Aorta (tissue), 5 donors: ENCODE results near the gene KIAA0753. TPM values are rescaled to one million over a fixed set of nuclear protein-coding genes. Genes with fewer than 3 reads are reported as not detected.
"Not testable (repeated sequence)": the region's sequence is repeated elsewhere in the genome, so short reads cannot be mapped to it uniquely, and the experiment has no call there.

Experiments used
- ATAC-seq: fragments of 200-7000 bp; cut with Tn5 transposase; one replicate; pipeline ENCODE4 v1.9.1; 2022; ENCODE audit warnings: moderate library complexity; ENCODE audit not compliant: low FRiP score
- DNase-seq, 2 donors: peaks; one replicate each; pipeline ENCODE4 v3.0.0-alpha.2; 2020
- H3K27ac ChIP-seq, 2 donors: one replicate each; pipeline ENCODE4 v1.5.1; 2013; ENCODE audit warnings: low read length in 2 of 2, mild to moderate bottlenecking in 2 of 2, moderate library complexity in 2 of 2, control low read depth in 1 of 2, inconsistent platforms in 1 of 2, low read depth in 1 of 2
- H3K27me3 ChIP-seq, 2 donors: one replicate each; pipeline ENCODE4 v1.6.1; 2013; ENCODE audit warnings: control low read depth in 1 of 2, low read length in 1 of 2, mild to moderate bottlenecking in 1 of 2, moderate library complexity in 1 of 2; ENCODE audit not compliant: insufficient read depth in 2 of 2, control insufficient read depth in 1 of 2
- H3K36me3 ChIP-seq, 2 donors: one replicate each; pipeline ENCODE4 v1.6.1; 2013; ENCODE audit warnings: control low read depth in 1 of 2, low read length in 1 of 2, mild to moderate bottlenecking in 1 of 2; ENCODE audit not compliant: insufficient read depth in 2 of 2, control insufficient read depth in 1 of 2
- H3K4me1 ChIP-seq, 2 donors: one replicate each; pipeline ENCODE4 v1.6.1; 2013; ENCODE audit warnings: low read length in 2 of 2, control low read depth in 1 of 2, mild to moderate bottlenecking in 1 of 2, moderate library complexity in 1 of 2; ENCODE audit not compliant: insufficient read depth in 2 of 2, control insufficient read depth in 1 of 2
- H3K4me3 ChIP-seq, 2 donors: one replicate each; pipeline ENCODE4 v1.5.1; 2013; ENCODE audit warnings: low read length in 2 of 2, control low read depth in 1 of 2, mild to moderate bottlenecking in 1 of 2
- H3K9me3 ChIP-seq: one replicate; pipeline ENCODE4 v1.6.1; 2013; ENCODE audit warnings: mild to moderate bottlenecking, low read length; ENCODE audit not compliant: control insufficient read depth
- WGBS, 2 donors: extraction: QIAGEN DNeasy Blood & Tissue Kit; methylation state at CpG; one replicate each; pipeline ENCODE4 v1.1.7; 2013; 5-methylcytosine and 5-hydroxymethylcytosine counted together
- intact Hi-C, 2 donors: fragments of 100-400 bp; cut with DNase I; formaldehyde crosslinking; loops; one replicate each; pipeline versions ENCODE4 v1.14.2 to v1.15.0; 2022
- polyA plus RNA-seq, 2 donors: library from polyadenylated mRNA; stranded (reverse); fragments of 200-250 nt; gene quantifications; one replicate each; pipeline ENCODE4 v1.2.3, GENCODE V29; 2013
- total RNA-seq, 2 donors: library from RNA; stranded (reverse); fragmentation: NEBNext Ultra II Directional; extraction: Animal tissue kit (Norgen Biotek cat#: 25700); gene quantifications; one replicate each; pipeline ENCODE4 v1.2.1, GENCODE V29; 2021
- donor health status: healthy with polysubstance abuse.
- donor health status: Bipolar disorder and iron deficiency.
- donor health status: DM: no; HTN: no; CAD: no.
- donor health status: DM: no; HTN: no; CAD: no.
- donor health status: DM: yes; HTN: yes; CAD: no.

The KIAA0753 gene
- total and polyA plus RNA-seq, 4 donors, result 2.5 to 20.2 (median 10.3) TPM

DNA sequence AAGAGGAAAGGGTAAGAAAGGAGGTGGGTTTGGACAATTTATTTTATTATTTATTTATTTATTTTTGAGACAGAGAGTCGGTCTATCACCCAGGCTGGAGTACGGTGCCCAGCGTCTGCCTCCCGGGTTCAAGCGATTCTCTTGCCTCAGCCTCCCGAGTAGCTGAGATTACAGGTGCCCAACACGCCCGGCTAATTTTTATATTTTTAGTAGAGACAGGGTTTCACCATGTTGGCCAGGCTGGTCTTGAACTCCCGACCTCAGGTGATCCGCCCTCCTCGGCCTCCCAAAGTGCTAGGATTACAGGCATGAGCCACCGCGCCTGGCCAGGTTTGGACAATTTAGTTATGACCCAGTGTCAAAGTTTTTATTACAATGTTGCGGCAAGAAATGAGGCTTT, 22.7 kb upstream of the KIAA0753 start:
- intact Hi-C loops, result loop anchor here (10.0 kb wide), 2 partner anchors 182 to 342 kb away; no protein-coding TSS in a partner anchor
- 90 to 92% methylated on average over 14 of the region's 14 CpGs for WGBS, 2 donors
- H3K36me3 ChIP-seq, H3K4me3 ChIP-seq, H3K9me3 ChIP-seq, ATAC-seq, H3K4me1 ChIP-seq, H3K27me3 ChIP-seq, DNase-seq, H3K27ac ChIP-seq: not testable (repeated sequence)

DNA sequence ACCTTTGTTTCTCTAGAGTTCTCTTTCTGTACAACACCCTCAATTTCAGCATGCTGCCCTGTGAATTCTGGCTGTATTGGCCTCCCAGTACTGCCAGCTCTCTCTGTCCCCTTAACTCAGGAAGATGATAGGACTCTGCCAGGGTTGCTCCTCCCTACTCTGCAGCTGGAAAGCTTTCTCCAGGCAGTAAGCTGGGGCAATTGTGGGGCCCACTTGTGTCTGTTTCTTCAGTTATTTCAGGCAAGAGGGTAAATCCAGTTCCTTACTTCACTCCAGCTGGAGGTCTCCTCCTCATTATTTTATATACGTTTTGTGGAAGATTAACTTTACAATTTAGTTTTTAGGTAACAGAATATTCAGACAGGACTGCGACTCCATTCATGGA, 20.9 kb upstream of the KIAA0753 start:
- Histone ChIP-seq H3K27ac (no peak overlapping the region), H3K4me3 (no peak overlapping the region), H3K9me3 (no peaks in the 10 kb centered on the region), H3K27me3 (no peaks in the 10 kb centered on the region), H3K36me3 (no peaks in the 10 kb centered on the region), H3K4me1 (no peaks in the 10 kb centered on the region)
- 74 to 80% methylated on average over 2 of the region's 2 CpGs for WGBS, 2 donors
- intact Hi-C loops, result loop anchor here (10.0 kb wide), 2 partner anchors 183 to 343 kb away; no protein-coding TSS in a partner anchor
- DNase-seq (no peak), ATAC-seq (no peak)

DNA sequence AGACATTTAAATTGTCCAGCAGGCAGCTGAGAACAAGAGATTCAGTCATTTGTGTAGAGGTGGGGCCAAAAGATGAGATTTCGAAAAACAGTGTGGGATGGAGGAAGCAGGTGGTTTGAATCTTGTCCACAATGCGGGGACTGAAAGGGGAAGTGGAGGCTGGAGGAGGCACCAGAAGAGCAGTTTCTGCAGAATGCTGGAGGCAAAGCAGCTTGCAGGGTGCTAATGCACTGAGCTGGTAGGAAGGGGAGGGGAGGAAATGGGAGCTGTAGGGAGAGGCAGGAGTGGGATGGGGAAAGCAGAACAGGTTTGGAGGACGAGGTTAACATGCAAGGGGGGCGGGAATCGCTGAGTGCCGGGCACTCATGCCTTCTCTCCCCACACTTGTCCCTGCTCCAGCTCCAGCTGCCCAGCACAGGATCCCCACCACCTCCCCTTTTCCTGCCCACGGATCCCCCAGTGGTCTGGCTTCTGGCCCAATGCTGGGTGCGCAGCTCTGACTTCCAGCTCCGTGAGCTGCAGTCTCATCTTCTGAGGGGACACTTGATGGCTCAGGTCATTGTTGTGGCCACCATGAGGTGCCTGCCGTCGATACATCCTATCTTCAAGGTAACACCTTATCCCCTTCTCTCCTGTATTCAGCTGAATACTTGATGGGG, 20.4 kb upstream of the KIAA0753 start:
- ATAC-seq (no peak), DNase-seq (no peak)
- H3K27me3 ChIP-seq, result no peaks in the 10 kb centered on the region
- 52 to 54% methylated on average over 11 of the region's 11 CpGs for WGBS, 2 donors
- H3K4me1 ChIP-seq, result no peaks in the 10 kb centered on the region
- no peak overlapping the region for H3K27ac ChIP-seq
- H3K9me3 ChIP-seq, result no peaks in the 10 kb centered on the region
- H3K4me3 ChIP-seq, result no peak overlapping the region
- intact Hi-C loops, result loop anchor here (10.0 kb wide), 2 partner anchors 184 to 344 kb away; no protein-coding TSS in a partner anchor
- no peaks in the 10 kb centered on the region for H3K36me3 ChIP-seq

DNA sequence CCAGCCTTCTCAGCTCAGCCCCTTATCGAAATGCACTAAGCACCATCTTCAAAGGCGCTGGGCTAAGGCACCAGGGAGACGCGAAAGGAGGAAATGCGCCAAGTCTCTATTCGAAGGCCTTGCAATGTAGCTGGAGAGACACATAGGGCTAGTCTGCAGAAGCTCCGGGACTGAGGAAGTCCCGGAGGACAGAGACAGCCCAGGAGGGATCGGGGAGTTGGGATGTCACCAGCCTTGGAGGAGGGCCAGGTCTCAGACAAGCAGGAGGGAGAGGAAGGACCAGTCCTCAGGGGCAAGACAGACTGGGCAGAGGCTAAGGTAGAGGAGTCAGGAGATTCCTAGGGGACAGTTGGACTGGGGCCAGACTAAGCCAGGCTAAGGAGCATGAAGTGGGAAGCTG, 19.6 kb upstream of the KIAA0753 start:
- WGBS, 2 donors, result 76 to 80% methylated on average over 9 of the region's 9 CpGs
- no peaks in the 10 kb centered on the region for H3K9me3 ChIP-seq
- no peaks in the 10 kb centered on the region for H3K27me3 ChIP-seq
- ATAC-seq (no peak), DNase-seq (no peak)
- intact Hi-C loops, result loop anchor here (10.0 kb wide), 2 partner anchors 185 to 345 kb away; no protein-coding TSS in a partner anchor
- no peak overlapping the region for H3K4me3 ChIP-seq
- H3K36me3 ChIP-seq, result no peaks in the 10 kb centered on the region
- no peaks in the 10 kb centered on the region for H3K4me1 ChIP-seq
- no peak overlapping the region for H3K27ac ChIP-seq

DNA sequence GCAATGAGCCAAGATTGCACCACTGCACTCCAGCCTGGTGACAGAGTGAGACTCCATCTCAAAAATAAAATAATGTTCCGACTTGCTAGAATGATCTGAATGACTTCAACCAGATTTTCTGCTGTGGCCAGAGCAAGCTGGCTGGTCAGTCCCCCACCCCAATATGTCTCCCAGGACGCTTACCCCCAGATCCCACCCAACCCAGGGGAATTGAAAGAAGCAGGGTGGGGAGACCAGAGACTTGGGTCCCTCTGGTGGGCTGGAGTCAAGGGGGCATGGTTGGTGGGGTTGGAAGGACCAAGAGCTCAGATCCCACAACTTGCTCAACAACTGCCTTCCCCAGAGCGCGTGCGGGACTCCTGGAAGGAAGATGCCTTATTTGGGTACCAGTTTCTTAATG, 17.9 kb upstream of the KIAA0753 start:
- ATAC-seq, H3K4me3 ChIP-seq, DNase-seq, H3K27me3 ChIP-seq, H3K4me1 ChIP-seq, H3K36me3 ChIP-seq, H3K9me3 ChIP-seq, H3K27ac ChIP-seq, intact Hi-C loops: not testable (repeated sequence)
- WGBS, 2 donors, result 75 to 88% methylated on average over 2 to 4 of the region's 5 CpGs

DNA sequence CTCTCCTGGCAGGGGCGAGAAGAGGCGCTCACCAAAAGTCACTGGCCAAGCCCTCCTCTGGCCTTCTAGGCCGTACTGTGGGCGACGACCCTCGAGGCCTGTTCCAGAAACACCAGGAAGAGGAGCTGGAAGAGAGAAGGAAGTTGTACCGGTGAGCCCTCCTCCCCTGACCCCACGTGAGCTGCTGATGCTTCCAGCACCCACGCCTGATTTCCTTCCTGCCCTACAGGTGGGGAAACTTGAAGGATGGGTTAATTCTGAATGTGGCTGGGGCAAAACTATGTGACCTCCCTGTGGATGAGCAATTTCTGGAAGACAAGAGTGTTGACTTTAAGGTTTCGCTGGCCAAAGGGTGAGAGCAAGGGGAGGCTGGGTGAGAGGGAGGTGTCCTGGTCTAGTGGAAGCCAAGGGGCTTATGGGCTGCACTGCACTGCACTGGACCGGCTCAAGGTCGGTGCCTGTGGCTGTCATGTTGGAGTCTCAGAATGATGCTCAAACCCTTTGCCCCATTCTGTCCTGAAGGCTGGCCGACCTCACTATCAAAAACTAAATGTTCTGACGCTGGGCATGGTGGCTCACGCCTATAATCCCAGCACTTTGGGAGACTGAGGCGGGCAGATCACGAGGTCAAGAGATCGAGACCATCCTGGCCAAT, 17.2 kb upstream of the KIAA0753 start:
- H3K36me3 ChIP-seq, result no peaks in the 10 kb centered on the region
- DNase-seq (no peak), ATAC-seq (no peak)
- no peaks in the 10 kb centered on the region for H3K4me1 ChIP-seq
- 82 to 83% methylated on average over 18 of the region's 18 CpGs for WGBS, 2 donors
- intact Hi-C loops, result no loop called here
- no peak overlapping the region for H3K27ac ChIP-seq
- H3K9me3 ChIP-seq, result peaks cover 9% of the 10 kb centered on the region
- H3K4me3 ChIP-seq, result no peak overlapping the region
- H3K27me3 ChIP-seq, result no peaks in the 10 kb centered on the region

DNA sequence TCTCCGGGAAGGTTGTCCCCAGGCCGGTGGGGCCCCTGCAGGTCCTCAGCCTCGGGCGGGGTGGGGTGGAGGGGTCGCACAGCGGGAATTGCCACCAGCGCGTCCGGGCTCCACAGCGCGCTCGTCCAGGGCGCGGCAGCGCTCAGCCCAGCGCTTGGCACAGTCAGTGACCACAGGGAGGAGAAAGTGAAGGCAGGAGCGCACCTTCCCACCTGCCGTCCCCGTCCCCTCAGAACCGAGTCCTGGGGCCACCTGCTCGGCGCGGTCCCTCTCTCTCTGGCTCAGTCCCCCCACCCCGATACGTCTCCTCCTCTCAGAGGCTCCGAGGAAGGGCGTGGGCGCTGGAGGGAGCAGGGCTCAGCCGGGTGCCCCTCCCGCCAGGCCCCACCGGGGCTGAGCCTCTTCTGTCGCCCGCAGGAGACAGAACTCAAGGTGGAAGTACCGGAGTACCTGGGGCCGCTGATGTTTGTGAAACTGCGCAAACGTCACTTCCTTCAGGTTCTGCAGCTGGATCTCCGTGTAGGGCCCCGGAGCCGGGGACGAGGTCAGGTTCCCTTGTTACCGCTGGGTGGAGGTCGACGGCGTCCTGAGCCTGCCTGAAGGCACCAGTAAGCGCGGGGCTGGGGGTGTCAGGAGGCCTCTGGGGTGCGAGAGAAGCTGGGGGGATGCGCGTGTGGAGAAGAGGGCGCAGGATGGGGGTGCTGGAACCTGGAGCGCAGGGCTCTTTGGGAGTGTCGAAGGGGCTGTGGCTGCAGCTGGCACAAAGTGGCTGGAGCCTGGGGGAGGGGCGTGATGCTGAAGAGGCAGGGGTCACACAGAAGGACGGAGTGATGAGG, 16.5 kb upstream of the KIAA0753 start:
- H3K4me3 ChIP-seq, H3K9me3 ChIP-seq, intact Hi-C loops, H3K27me3 ChIP-seq, H3K27ac ChIP-seq, H3K4me1 ChIP-seq, DNase-seq, H3K36me3 ChIP-seq: not testable (repeated sequence)
- WGBS, 2 donors, result 6 to 7% methylated on average over 45 to 54 of the region's 55 CpGs
- ATAC-seq, result peak; percentile 6

DNA sequence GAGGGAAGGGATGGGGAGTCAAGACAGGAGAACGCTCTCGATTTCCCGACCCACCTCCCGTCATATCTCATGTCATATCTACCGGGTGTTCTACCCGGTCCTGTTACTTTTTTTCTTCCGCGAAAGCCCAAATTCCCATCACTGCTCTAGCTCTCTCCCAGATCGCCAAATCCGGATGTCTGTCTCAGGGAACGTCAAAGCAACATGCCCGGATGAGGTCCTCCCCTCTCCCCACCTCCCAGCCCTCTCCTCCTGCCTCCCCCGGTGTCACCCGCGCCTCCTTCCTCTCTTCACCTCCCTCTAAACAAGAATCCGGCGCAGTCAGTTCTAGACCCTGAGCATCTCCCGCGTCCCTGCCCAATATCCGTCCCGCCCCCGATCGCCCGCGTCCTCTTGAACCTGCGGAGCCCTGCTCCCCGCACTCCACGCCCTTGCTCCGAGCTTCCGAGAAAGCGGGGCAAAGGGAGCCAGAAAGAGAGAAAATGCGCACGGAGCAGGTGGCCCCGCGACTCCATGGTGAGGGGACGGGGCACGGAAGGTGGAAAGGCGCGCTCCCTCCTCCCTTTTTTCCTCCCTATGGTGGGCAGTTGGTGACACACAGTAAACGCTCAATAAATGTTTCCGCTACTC, 15.3 kb upstream of the KIAA0753 start:
- H3K27ac ChIP-seq, intact Hi-C loops, H3K36me3 ChIP-seq, ATAC-seq, H3K4me1 ChIP-seq, DNase-seq, H3K9me3 ChIP-seq, H3K4me3 ChIP-seq, H3K27me3 ChIP-seq: not testable (repeated sequence)
- 2% methylated on average over 29 to 38 of the region's 41 CpGs for WGBS, 2 donors
